A549 treated with RU486 at 1 μM for 4 hours (cell line): ENCODE measurements around the gene FUNDC1. TPM values are rescaled to one million over a fixed set of nuclear protein-coding genes. Genes with fewer than 3 reads are reported as not detected.

Source experiments
- total RNA-seq: library from RNA; stranded (reverse); fragments of 200-300 nt; extraction: Qiagen RNA extraction; gene quantifications from 5 replicates; pipeline ENCODE4 v1.2.3, GENCODE V29; 2022; ENCODE audit warnings: low read depth

The FUNDC1 gene, protein sequence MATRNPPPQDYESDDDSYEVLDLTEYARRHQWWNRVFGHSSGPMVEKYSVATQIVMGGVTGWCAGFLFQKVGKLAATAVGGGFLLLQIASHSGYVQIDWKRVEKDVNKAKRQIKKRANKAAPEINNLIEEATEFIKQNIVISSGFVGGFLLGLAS
- total RNA-seq: 19.8 to 32.5 TPM (median 26.2 TPM) in 5 replicates

DNA sequence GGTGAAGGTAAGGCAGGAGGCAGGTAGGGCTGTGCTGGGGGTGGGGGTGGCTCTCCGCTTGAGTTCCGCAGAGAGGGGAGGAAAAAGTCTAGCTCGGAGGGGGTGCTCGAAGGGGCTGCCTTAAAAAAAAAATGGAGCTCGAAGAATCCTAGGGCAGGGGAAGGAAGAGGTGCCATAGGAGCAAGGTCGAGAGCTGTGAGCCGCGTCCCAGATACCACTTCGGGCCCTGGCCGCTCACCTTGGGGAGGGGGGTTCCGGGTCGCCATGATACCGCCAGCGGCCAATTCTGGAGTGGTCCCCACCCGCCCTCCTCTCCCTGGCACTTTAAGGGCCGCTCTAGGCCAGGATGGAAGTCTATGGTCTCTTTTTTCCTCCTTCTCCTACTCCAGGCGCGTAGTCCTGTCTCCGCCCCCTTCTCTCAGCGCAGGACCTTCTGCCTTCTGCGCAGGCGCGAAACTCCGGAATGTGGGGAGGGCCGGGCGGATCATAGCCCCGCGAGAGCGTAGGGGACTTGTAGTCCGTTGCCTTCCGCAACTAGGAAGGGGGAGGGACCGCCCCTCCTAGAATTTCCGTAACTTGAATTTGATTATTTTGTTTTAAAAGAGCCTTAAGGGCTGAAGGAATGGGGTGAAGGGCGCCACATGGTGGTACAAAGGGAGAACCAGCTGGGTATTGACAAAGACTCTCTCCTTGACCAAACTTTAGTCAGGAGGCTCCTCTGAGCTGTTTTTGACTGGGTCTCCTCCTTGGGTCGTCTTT, at the start of gene FUNDC1:
Gene FUNDC1 (minus strand): TSS at position 293 of the 759 bp plus-strand sequence. CDS start 27 bp downstream, at position 266.

Other genes starting within 250 kb of the FUNDC1 start
- 0.21 to 0.42 TPM (median 0.27 TPM) in 5 replicates for gene EFHC2, start 199.2 kb downstream of the FUNDC1 start, total RNA-seq